OCI-LY3 (cell line): ENCODE results near the gene MACC1.

Experiments used
- CTCF ChIP-seq: fragments of 200-600, 300-600 bp; sonication (generic); IDR thresholded peaks from 2 replicates; pipeline ENCODE4 v1.5.1; 2014; ENCODE audit warnings: antibody characterized with exemption, low read length, low read depth
- EZH2phosphoT487 ChIP-seq: fragments of 200-600 bp; shearing (Covaris generic); IDR thresholded peaks from 2 replicates; pipeline ENCODE4 v1.6.1; 2018; ENCODE audit warnings: antibody characterized with exemption, mixed run types, low read depth

- TF ChIP-seq CTCF = no peak
- TF ChIP-seq EZH2phosphoT487 = no peak
These were observed 27.3 kb upstream of the MACC1 start for GRCh38 chr7:20244334-20245120.
